ENCODE results near the gene KRTAP12-1.
"Not testable (repeated sequence)": the region's sequence is repeated elsewhere in the genome, so short reads cannot be mapped to it uniquely, and the experiment has no call there.

Gene KRTAP12-1

GRCh38 chr21:44671911-44672310 lies 10.1 kb downstream of the KRTAP12-1 start:
- DNase-seq (ENCODE audit: insufficient read length, low spot score) (no peak), FAIRE-seq (no peak)

GRCh38 chr21:44670642-44671432 lies 11.1 kb downstream of the KRTAP12-1 start:
- no peak for FAIRE-seq
- DNase-seq (ENCODE audit: insufficient read length, low spot score), result no peak

GRCh38 chr21:44667612-44668011 lies 14.4 kb downstream of the KRTAP12-1 start:
- DNase-seq (ENCODE audit: insufficient read length, low spot score) (no peak), FAIRE-seq (no peak)

GRCh38 chr21:44666401-44667320 lies 15.3 kb downstream of the KRTAP12-1 start, which contains the start of gene KRTAP12-2:
TSS of gene KRTAP12-2 (minus strand) at chr21:44666927. CDS start at chr21:44666886, 41 bp downstream.
- FAIRE-seq, result no peak
- no peak for DNase-seq (ENCODE audit: insufficient read length, low spot score)

GRCh38 chr21:44664691-44665090 lies 17.3 kb downstream of the KRTAP12-1 start:
- FAIRE-seq, result no peak
- DNase-seq (ENCODE audit: insufficient read length, low spot score), result no peak

GRCh38 chr21:44661567-44661966 lies 20.4 kb downstream of the KRTAP12-1 start:
- FAIRE-seq; DNase-seq (ENCODE audit: insufficient read length, low spot score): not testable (repeated sequence)

GRCh38 chr21:44658913-44659595 lies 22.9 kb downstream of the KRTAP12-1 start:
- FAIRE-seq, result no peak
- no peak for DNase-seq (ENCODE audit: insufficient read length, low spot score)

GRCh38 chr21:44658541-44658910 lies 23.4 kb downstream of the KRTAP12-1 start:
- FAIRE-seq (no peak), DNase-seq (ENCODE audit: insufficient read length, low spot score) (no peak)

GRCh38 chr21:44657635-44658540 lies 24.1 kb downstream of the KRTAP12-1 start, which contains the start of gene KRTAP12-3:
TSS of gene KRTAP12-3 (plus strand) at chr21:44657932. CDS start at chr21:44657980, 48 bp downstream.
- DNase-seq (ENCODE audit: insufficient read length, low spot score) (no peak), FAIRE-seq (no peak)

GRCh38 chr21:44656868-44657267 lies 25.1 kb downstream of the KRTAP12-1 start:
- no peak for FAIRE-seq
- DNase-seq (ENCODE audit: insufficient read length, low spot score), result no peak

- DNase-seq (ENCODE audit: insufficient read length, low spot score) (no peak), FAIRE-seq (no peak)
These were observed 27.3 kb downstream of the KRTAP12-1 start, which contains the start of gene KRTAP12-4 for GRCh38 chr21:44654576-44655175. TSS of gene KRTAP12-4 (minus strand) at chr21:44654659. CDS start at chr21:44654614, 45 bp downstream.

- DNase-seq (ENCODE audit: insufficient read length, low spot score), result no peak
- no peak for FAIRE-seq
These were observed 28.0 kb downstream of the KRTAP12-1 start for GRCh38 chr21:44653656-44654575.

- DNase-seq (ENCODE audit: insufficient read length, low spot score) (no peak), FAIRE-seq (no peak)
These were observed 28.8 kb downstream of the KRTAP12-1 start for GRCh38 chr21:44653123-44653522.

- FAIRE-seq (no peak), DNase-seq (ENCODE audit: insufficient read length, low spot score) (no peak)
These were observed 30.8 kb downstream of the KRTAP12-1 start for GRCh38 chr21:44650973-44651675.

GRCh38 chr21:44650265-44650972 lies 31.5 kb downstream of the KRTAP12-1 start:
- FAIRE-seq, result no peak
- DNase-seq (ENCODE audit: insufficient read length, low spot score), result no peak

- FAIRE-seq (no peak), DNase-seq (ENCODE audit: insufficient read length, low spot score) (no peak)
These were observed 32.4 kb downstream of the KRTAP12-1 start for GRCh38 chr21:44649521-44650100.
